ENCODE measurements around the gene MAPK11. TPM values are rescaled to one million over a fixed set of nuclear protein-coding genes. Genes with fewer than 3 reads are reported as not detected.

Gene MAPK11
- total and polyA plus RNA-seq, 2 donors from 2014 or later: 11.4 to 18.3 TPM

- TF ChIP-seq CTCF (IDR thresholded peaks at IDR 0.05; ENCODE audit: borderline replicate concordance, extremely low read depth, insufficient read depth): no peak
- no peak overlapping the region for H3K27ac ChIP-seq (ENCODE audit: low read depth in 2 of 2, low read length in 2 of 2)
- no peak overlapping the region for H3K4me3 ChIP-seq (ENCODE audit: low read length in 3 of 3)
- FAIRE-seq (no peak), DNase-seq (no peak)
- no peaks in the 10 kb centered on the region for H3K9me3 ChIP-seq (ENCODE audit: control insufficient read depth in 2 of 3, insufficient read depth in 1 of 3, low read length in 3 of 3)
- peaks cover 0 to 45% (median 23%) of the 10 kb centered on the region in 3 donors for H3K36me3 ChIP-seq (ENCODE audit: control insufficient read depth in 2 of 3, insufficient read depth in 3 of 3, low read length in 3 of 3)
- no peaks in the 10 kb centered on the region for H3K27me3 ChIP-seq (ENCODE audit: control insufficient read depth, insufficient read depth, low read length)
- H3K9ac ChIP-seq (ENCODE audit: low read length in 3 of 3): no peak overlapping the region
- H3K4me1 ChIP-seq (ENCODE audit: control insufficient read depth in 2 of 3, insufficient read depth in 2 of 3, low read depth in 1 of 3, low read length in 3 of 3): peaks cover 0 to 42% (median 9%) of the 10 kb centered on the region in 3 donors
- intact Hi-C loops (cut with DNase I): no loop called here
Observed at GRCh38 chr22:50289942-50290630, 19.9 kb upstream of the MAPK11 start.

GRCh38 chr22:50289151-50289941 is 19.2 kb upstream of the MAPK11 start:
- Histone ChIP-seq H3K27me3 (ENCODE audit: control insufficient read depth, insufficient read depth, low read length) (no peaks in the 10 kb centered on the region), H3K9ac (ENCODE audit: low read length in 3 of 3) (no peak overlapping the region), H3K27ac (ENCODE audit: low read depth in 2 of 2, low read length in 2 of 2) (no peak overlapping the region), H3K9me3 (ENCODE audit: control insufficient read depth in 2 of 3, insufficient read depth in 1 of 3, low read length in 3 of 3) (no peaks in the 10 kb centered on the region), H3K4me3 (ENCODE audit: low read length in 3 of 3) (no peak overlapping the region), H3K4me1 (ENCODE audit: control insufficient read depth in 2 of 3, insufficient read depth in 2 of 3, low read depth in 1 of 3, low read length in 3 of 3) (peaks cover 0 to 37% (median 4%) of the 10 kb centered on the region in 3 donors), H3K36me3 (ENCODE audit: control insufficient read depth in 2 of 3, insufficient read depth in 3 of 3, low read length in 3 of 3) (peaks cover 0 to 43% (median 23%) of the 10 kb centered on the region in 3 donors)
- DNase-seq: no peak
- intact Hi-C loops (cut with DNase I): no loop called here
- no peak for FAIRE-seq
- no peak for TF ChIP-seq CTCF (IDR thresholded peaks at IDR 0.05; ENCODE audit: borderline replicate concordance, extremely low read depth, insufficient read depth)

- TF ChIP-seq CTCF (IDR thresholded peaks at IDR 0.05; ENCODE audit: borderline replicate concordance, extremely low read depth, insufficient read depth): no peak
- Histone ChIP-seq H3K36me3 (ENCODE audit: control insufficient read depth in 2 of 3, insufficient read depth in 3 of 3, low read length in 3 of 3) (peaks cover 0 to 46% (median 23%) of the 10 kb centered on the region in 3 donors), H3K27ac (ENCODE audit: low read depth in 2 of 2, low read length in 2 of 2) (no peak overlapping the region)
Observed at GRCh38 chr22:50287731-50288130, 17.6 kb upstream of the MAPK11 start.

More at GRCh38 chr22:50287731-50288130, 17.6 kb upstream of the MAPK11 start:
- no peak overlapping the region for H3K4me3 ChIP-seq (ENCODE audit: low read length in 3 of 3)
- H3K9me3 ChIP-seq (ENCODE audit: control insufficient read depth in 2 of 3, insufficient read depth in 1 of 3, low read length in 3 of 3): no peaks in the 10 kb centered on the region
- H3K27me3 ChIP-seq (ENCODE audit: control insufficient read depth, insufficient read depth, low read length): no peaks in the 10 kb centered on the region
- intact Hi-C loops (cut with DNase I): no loop called here
- no peak for DNase-seq
- FAIRE-seq: no peak
- peaks cover 0 to 29% (median 0%) of the 10 kb centered on the region in 3 donors for H3K4me1 ChIP-seq (ENCODE audit: control insufficient read depth in 2 of 3, insufficient read depth in 2 of 3, low read depth in 1 of 3, low read length in 3 of 3)
- no peak overlapping the region for H3K9ac ChIP-seq (ENCODE audit: low read length in 3 of 3)

All from kidney (tissue), 14 donors.